IPS DF 4.7 (cell line): ENCODE data around the gene AHRR.

Experiments
- DNase-seq: peaks from one replicate; pipeline ENCODE4 v3.0.0-alpha.2; 2013; ENCODE audit warnings: low spot score; ENCODE audit errors: extremely low read depth

The AHRR gene

GRCh38 chr5:320524-321229 is 837 bp upstream of the AHRR start:
- DNase-seq = no peak

- no peak for DNase-seq
Observed at GRCh38 chr5:321726-322251, 275 bp downstream of the AHRR start.

GRCh38 chr5:322281-322941 is 897 bp downstream of the AHRR start:
- DNase-seq = no peak

- no peak for DNase-seq
Observed at GRCh38 chr5:322942-323879, 1.7 kb downstream of the AHRR start.

GRCh38 chr5:324736-325612 is 3.5 kb downstream of the AHRR start:
- no peak for DNase-seq

GRCh38 chr5:326109-326508 is 4.6 kb downstream of the AHRR start:
- DNase-seq = no peak

- DNase-seq = no peak
Observed at GRCh38 chr5:329121-329735, 7.7 kb downstream of the AHRR start.

GRCh38 chr5:329768-330167 is 8.3 kb downstream of the AHRR start:
- DNase-seq = no peak

- no peak for DNase-seq
Observed at GRCh38 chr5:332843-333242, 11.3 kb downstream of the AHRR start.

- no peak for DNase-seq
Observed at GRCh38 chr5:333945-334344, 12.4 kb downstream of the AHRR start.

- no peak for DNase-seq
Observed at GRCh38 chr5:334903-335739, 13.6 kb downstream of the AHRR start.

- no peak for DNase-seq
Observed at GRCh38 chr5:335740-336038, 14.2 kb downstream of the AHRR start.

GRCh38 chr5:337563-338130 is 16.1 kb downstream of the AHRR start:
- no peak for DNase-seq

- no peak for DNase-seq
Observed at GRCh38 chr5:342501-343460, 21.3 kb downstream of the AHRR start.

- DNase-seq = no peak
Observed at GRCh38 chr5:343461-344401, 22.2 kb downstream of the AHRR start.

- DNase-seq = no peak
Observed at GRCh38 chr5:344668-345067, 23.2 kb downstream of the AHRR start.
